Ureter (tissue), 1 donor: ENCODE data around the gene HPCA. TPM values are rescaled to one million over a fixed set of nuclear protein-coding genes. Genes with fewer than 3 reads are reported as not detected.
"Not testable (repeated sequence)": the region's sequence is repeated elsewhere in the genome, so short reads cannot be mapped to it uniquely, and the experiment has no call there.

Source experiments
- DNase-seq: peaks from one replicate; pipeline ENCODE4 v3.0.0-alpha.2; 2020; ENCODE audit warnings: low spot score
- total RNA-seq: library from RNA; stranded (reverse); gene quantifications from one replicate; pipeline ENCODE4 v1.2.4, GENCODE V29; 2023
- donor health status: DM: yes; HTN: yes; CAD: no.

HPCA gene
- total RNA-seq, 1 donor from 2014 or later = 0.75 TPM

DNA sequence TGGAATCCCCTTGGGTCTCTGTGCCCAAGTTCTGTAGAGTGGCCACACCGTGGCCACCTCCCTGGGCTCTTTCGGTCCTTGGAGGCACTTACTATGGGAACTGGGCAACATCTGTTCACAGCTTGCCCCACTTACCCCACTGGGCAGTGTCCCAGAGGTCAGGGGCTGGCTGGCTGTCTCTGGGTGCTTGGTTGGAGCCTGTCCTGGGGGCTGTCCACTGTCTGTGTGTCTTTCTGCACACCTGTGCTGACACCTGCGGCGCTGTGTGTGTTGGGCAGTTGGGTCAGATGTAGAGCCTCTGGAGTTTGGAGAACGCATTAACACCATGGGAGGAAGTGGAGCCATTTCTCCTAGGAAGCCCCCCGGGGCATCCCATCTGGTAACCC is 16.2 kb downstream of the HPCA start:
- no peak for DNase-seq

DNA sequence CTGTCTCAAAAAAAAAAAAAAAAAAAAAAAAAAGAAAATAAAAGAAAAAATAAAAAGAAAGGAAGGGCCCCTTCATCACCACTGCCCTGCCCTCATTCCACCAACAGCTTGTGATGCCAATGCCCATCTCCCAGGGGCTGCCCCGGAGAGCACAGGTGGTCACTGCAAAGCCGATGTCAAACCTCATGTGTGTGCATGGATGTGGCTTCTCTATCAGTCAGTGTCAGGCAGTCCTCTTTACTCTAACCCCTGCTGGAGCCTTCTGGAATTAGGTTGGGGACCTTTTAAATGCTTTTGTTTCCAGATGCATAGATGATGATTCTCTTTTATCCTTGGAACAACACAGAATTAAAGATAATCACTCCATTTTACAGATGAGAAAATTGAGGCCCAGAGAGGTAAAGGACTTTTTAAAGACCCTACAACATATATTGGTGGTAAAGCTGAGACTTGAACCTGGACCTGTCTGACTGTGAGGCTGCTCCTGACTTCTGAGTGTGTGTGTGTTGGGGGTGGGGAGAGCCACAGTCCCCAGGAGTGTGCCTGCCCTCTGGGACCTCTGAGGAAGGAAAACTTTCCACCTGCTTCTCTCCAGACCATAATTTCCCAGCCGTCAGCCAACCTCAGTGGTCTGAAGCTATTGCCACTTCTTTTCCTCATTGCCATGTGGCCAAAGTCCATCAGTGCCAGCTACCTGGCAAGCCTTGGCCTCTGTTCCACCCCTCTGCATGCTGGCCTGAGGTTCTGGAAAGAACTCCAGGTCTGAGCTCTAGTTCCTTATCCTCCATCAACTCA is 17.9 kb downstream of the HPCA start:
- DNase-seq = no peak

- no peak for DNase-seq
Observed at GRCh38 chr1:32904797-32905196, 18.5 kb downstream of the HPCA start.

DNA sequence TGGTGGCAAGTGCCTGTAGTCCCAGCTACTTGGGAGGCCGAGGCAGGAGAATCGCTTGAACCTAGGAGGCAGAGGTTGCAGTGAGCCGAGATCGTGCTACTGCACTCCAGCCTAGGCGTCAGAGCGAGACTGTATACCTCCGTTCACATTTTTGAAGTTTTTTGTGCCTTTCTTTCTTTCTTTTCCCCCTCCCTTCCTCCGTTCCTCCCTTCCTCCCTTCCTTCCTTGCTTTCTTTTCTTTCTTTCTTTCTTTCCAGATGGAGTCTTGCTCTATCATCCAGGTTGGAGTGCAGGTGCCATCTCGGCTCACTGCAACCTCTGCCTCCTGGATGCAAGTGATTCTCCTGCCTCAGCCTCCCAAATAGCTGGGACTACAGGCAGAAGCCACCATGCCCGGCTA is 19.3 kb downstream of the HPCA start:
- not testable (repeated sequence) for DNase-seq

DNA sequence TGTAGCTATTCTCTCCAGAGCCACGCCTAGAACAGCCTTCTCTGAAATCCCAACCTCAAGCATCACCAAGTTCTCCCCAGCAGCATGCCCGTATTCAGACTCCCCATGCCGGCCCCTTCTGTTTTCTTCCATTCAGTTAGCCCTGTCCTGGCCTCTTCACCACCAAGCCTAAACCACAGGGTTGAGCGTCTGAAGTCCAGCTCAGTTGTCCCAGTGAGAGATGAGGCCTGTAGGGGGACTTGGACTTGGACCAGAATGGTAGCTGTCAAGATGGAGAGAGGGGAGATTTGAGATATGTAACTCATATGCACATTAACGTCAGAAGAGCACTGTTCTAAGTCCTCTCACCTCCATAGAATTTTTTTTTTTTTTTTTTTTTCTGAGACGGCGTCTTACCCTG is 20.4 kb downstream of the HPCA start:
- no peak for DNase-seq

GRCh38 chr1:32907435-32907834 is 21.1 kb downstream of the HPCA start:
- no peak for DNase-seq

- no peak for DNase-seq
Observed at GRCh38 chr1:32910319-32910718, 24.0 kb downstream of the HPCA start.

GRCh38 chr1:32915766-32916706 is 29.7 kb downstream of the HPCA start:
- DNase-seq = no peak

DNA sequence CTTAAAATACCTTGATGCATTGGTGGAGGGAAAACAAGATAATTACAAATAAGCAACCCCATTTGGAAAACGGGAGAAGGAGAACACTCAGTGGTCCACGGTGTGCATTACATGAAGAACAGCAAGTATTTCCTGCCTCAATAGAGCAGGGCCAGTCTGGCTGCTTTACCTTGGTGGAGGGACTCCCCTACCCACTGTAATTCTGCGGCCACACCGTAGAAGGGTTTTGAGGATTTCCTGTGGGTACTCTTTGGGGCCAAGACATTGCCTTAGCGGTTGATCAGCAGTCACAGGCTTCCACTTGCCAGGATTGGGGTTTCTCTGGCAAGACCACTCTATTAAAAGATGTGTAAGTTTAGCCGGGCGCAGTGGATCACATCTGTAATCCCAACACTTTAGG is 31.2 kb downstream of the HPCA start:
- no peak for DNase-seq

GRCh38 chr1:32918179-32918578 is 31.9 kb downstream of the HPCA start:
- no peak for DNase-seq

DNA sequence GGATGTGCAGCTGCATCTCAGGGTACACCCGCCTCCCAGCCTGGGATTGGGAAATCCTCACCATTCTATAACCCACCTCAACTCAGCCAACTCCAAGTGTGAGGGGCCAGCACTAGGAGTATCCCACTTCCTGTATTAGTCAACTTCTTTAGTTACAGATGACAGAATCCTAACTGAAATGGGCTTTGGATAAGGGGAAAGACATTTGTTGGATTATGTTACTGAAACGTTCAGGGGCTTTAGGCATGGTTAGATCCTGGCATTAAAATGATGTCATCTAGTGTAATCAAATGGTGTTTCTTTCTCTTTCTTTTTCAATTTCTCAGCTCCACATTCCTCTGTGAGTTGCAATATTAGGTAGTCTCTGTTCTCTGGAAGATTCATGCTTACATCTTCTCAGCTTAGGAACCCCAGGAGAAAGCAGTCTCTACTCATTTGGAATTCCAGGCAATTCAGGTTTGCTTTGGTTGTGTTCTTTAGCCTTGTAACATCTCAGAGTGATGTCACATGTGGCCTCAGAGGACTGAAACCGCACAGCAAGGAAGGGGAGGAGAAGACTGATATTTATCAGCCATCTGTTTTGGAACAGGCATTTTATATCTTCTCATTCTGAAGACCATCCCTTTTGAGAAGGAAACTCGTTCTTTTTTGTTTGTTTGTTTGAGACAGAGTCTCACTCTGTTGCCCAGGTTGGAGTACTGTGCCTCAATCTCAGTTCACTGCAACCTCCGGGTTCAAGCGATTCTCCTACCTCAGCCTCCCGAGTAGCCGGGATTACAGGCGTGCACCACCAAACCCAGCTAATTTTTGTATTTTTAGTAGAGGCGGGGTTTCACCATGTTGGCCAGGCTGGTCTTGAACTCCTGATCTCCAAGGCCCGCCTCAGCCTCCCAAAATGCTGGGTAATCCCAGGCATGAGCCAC is 33.8 kb downstream of the HPCA start:
- DNase-seq = no peak

DNA sequence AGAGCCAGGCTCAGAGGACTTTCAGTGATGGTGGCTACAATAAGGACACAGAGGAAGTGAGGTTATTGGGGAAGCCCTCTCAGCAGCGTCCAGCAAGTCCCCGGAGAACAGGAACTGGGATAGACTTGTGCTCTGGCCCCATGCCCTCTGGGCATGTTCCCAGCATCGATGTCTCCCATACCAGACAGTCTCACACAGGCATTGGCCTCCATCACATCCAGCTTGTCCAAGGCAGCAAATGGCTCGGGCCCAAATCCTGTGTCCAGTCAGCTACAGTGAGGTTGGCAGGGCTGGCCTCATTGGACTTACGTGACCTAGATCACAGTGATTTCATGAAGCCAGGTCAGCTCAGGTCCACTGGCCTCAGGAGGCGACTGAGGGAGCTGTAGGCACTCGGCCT is 34.5 kb downstream of the HPCA start:
- DNase-seq = no peak

DNA sequence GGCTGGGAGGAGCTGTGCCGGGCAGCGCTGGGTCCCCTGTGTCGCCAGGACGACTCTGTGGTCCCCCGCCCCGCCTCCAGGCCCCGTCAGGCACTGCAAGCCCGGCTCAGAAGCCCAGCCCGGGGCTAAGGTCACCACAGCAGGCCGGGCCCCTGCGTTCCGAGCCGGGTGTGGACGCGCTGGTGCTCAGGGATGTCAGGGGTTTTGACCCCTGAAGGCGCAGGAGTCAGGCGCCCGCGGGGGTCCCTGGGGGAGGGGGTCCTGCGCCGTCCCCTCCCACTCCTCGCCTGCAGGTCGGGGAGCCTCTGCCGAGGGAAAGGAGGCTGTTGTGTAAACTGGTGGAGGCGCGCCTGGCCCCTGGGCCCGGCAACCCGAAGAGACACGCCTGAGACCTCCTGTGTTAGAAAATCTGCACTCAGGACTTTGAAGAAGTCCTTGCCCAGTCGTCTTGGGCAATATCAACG is 38.6 kb downstream of the HPCA start:
- no peak for DNase-seq

- DNase-seq = no peak
Observed at GRCh38 chr1:32925403-32926162, 39.3 kb downstream of the HPCA start.

GRCh38 chr1:32926562-32926961 is 40.3 kb downstream of the HPCA start:
- no peak for DNase-seq

DNA sequence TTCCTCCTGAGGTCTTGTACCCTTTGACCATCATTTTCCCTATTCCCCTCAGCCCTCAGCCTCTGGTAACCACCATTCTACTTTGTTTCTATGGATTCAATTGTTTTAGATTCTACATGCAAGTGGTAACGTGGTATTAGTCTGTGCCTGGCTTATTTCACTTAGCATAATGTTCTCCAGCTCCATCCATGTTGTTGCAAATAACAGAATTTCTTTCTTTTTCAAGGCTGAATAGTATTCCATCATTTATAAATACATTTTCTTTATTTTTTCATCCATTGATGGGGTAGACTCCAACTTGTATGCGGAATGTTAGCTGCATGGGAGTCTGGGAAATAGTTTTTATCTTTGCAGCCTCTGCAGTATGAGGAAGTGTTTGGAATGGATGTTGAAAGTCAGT is 41.1 kb downstream of the HPCA start:
- no peak for DNase-seq

GRCh38 chr1:32928285-32928684 is 42.0 kb downstream of the HPCA start:
- DNase-seq = no peak

DNA sequence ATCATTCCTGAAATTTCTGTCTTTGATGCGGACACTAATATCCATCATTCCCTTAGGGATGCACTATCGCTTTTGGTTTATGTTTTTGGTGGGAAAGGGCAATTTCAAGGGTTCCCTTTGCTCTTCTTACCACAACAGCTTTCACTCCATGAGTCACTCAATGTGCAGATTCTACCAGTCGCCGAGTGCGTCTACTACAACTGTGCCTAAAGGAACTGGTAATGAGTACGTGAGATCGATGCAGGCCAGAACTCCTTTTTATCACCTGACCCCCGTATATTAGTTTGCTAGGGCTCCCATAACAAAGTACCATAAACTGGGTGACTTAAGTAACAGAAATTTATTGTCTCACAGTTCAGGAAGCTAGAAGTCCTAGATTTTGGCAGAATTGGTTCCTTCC is 42.4 kb downstream of the HPCA start:
- no peak for DNase-seq

- DNase-seq = no peak
Observed at GRCh38 chr1:32929366-32929765, 43.1 kb downstream of the HPCA start.

DNA sequence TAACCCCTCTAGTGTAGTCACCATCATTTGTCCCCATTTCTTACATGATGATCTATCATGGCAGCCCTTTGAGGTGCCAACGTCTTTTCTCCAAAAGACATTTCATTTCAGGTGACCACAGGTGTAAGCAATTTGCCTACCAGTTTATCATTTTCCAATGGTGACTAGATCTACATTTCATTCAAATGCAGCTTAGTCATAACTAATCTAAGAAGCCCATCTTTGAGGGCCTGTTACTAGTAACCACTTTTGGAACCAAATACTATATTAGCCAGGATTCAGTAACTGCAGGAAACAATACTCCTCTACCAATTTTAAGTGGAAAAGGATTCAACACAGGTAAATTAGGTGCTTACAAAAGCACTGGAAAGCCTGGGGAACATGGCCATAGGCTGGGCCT is 45.5 kb downstream of the HPCA start:
- no peak for DNase-seq

DNA sequence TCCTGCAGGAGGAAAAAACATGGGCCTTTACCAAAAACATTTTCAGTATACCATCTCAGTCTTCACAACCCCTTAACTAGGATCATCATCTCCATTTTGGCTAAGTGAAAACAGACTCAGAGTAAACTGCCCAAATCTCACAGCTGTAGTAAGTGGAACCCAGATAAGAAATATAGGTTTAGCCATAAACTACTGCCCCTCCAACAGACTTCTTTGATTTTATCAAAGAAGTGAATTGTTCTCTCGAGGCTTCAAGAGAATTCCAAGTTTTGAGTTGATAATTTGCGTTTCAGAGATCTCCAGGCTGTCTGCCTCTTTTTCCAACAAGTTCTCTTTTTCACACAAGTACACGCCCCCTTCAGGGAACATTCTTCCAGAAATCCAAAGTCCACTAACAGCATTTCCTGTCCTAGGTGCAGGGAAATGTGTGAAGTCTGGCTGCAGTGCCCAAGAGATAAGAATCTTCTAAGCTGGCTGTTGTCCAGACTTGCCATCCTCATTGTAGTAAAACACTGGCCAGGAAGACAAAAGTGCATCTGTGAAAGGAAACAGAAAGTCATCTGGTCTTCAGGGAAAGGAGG is 47.5 kb downstream of the HPCA start:
- DNase-seq = peak; percentile 50
